ENCODE measurements around the gene RASGRP1. TPM values are rescaled to one million over a fixed set of nuclear protein-coding genes. Genes with fewer than 3 reads are reported as not detected.

The RASGRP1 gene
- total and polyA plus RNA-seq, 7 donors: 0.33 to 3.6 (median 0.71) TPM; not detected in 2

GRCh38 chr15:38481761-38482160 is 82.9 kb downstream of the RASGRP1 start:
- Histone ChIP-seq H3K27ac (no peak overlapping the region), H3K27me3 (no peaks in the 10 kb centered on the region), H3K4me1 (no peaks in the 10 kb centered on the region), H3K9me3 (no peaks in the 10 kb centered on the region), H3K4me3 (no peak overlapping the region), H3K36me3 (peaks cover 0 to 46% (median 2%) of the 10 kb centered on the region in 4 donors)
- TF ChIP-seq POLR2AphosphoS5 (IDR thresholded peaks at IDR 0.05): no peak
- TF ChIP-seq EP300 (IDR thresholded peaks at IDR 0.05): no peak
- no peak for TF ChIP-seq CTCF (IDR thresholded peaks at IDR 0.05)
- TF ChIP-seq POLR2A (IDR thresholded peaks at IDR 0.05): no peak
- no peak for DNase-seq
- intact Hi-C loops (cut with DNase I): no loop called here
- 57 to 80% methylated on average over 3 of the region's 3 CpGs for WGBS, 2 donors

DNA sequence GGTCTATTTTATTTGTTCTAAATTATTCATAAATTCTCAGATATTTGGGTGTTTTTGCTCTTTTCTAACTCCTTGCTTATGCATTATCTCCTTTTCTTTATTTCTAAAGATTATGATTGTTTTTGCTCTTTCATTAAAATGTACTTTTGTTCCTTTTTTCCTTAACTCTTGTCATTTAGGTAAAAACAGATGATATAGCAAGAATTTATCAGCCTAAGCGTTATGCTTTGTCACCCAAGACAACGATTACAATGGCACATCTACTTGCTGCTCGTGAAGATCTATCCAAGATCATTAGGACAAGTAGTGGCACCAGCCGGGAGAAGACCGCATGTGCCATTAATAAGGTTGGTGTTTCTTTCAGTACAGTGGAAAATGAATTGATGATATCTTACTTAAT is 83.5 kb downstream of the RASGRP1 start:
- Histone ChIP-seq H3K4me1 (no peaks in the 10 kb centered on the region), H3K36me3 (peaks cover 0 to 52% (median 2%) of the 10 kb centered on the region in 4 donors), H3K9me3 (no peaks in the 10 kb centered on the region), H3K4me3 (no peak overlapping the region), H3K27me3 (no peaks in the 10 kb centered on the region), H3K27ac (no peak overlapping the region)
- WGBS, 2 donors: 93 to 96% methylated on average over 5 of the region's 5 CpGs
- intact Hi-C loops (cut with DNase I): no loop called here
- TF ChIP-seq POLR2A (IDR thresholded peaks at IDR 0.05): no peak
- no peak for TF ChIP-seq CTCF (IDR thresholded peaks at IDR 0.05)
- no peak for TF ChIP-seq POLR2AphosphoS5 (IDR thresholded peaks at IDR 0.05)
- no peak for TF ChIP-seq EP300 (IDR thresholded peaks at IDR 0.05)
- DNase-seq: no peak

DNA sequence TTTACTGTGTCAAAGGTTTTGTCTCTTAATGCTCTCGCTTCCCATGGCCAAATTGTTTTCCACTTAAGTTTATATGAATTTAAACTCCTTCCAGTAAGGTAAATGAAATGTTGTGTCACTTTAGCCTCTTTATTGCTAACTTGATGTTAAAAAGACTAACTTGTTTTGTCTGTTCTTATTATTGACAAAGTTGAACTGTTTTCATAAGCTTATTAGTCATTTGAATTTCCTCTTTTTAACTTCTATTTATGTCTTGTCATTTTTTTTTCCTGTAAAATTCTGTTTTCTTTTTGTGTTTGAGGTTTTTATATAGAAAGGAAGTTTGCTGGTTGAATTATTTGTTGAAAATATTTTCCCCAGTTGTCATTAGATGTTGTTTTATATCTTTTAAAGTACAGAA is 84.9 kb downstream of the RASGRP1 start:
- WGBS, 2 donors: 90 to 96% methylated on average over 1 of the region's 1 CpG
- TF ChIP-seq EP300 (IDR thresholded peaks at IDR 0.05) (no peak), POLR2AphosphoS5 (IDR thresholded peaks at IDR 0.05) (no peak), POLR2A (IDR thresholded peaks at IDR 0.05) (no peak), CTCF (IDR thresholded peaks at IDR 0.05) (no peak)
- no peak overlapping the region for H3K4me3 ChIP-seq
- no peaks in the 10 kb centered on the region for H3K9me3 ChIP-seq
- H3K27me3 ChIP-seq: no peaks in the 10 kb centered on the region
- H3K27ac ChIP-seq: no peak overlapping the region
- DNase-seq: no peak
- peaks cover 4 to 58% (median 7%) of the 10 kb centered on the region in 4 donors for H3K36me3 ChIP-seq
- no peaks in the 10 kb centered on the region for H3K4me1 ChIP-seq
- intact Hi-C loops (cut with DNase I): no loop called here

GRCh38 chr15:38479266-38479665 is 85.3 kb downstream of the RASGRP1 start:
- H3K9me3 ChIP-seq: no peaks in the 10 kb centered on the region
- H3K36me3 ChIP-seq: peaks cover 4 to 63% (median 9%) of the 10 kb centered on the region in 4 donors
- intact Hi-C loops (cut with DNase I): no loop called here
- H3K4me1 ChIP-seq: no peaks in the 10 kb centered on the region
- no peak for DNase-seq
- TF ChIP-seq POLR2A (IDR thresholded peaks at IDR 0.05) (no peak), POLR2AphosphoS5 (IDR thresholded peaks at IDR 0.05) (no peak), CTCF (IDR thresholded peaks at IDR 0.05) (no peak), EP300 (IDR thresholded peaks at IDR 0.05) (no peak)
- no peak overlapping the region for H3K27ac ChIP-seq
- H3K4me3 ChIP-seq: no peak overlapping the region
- no peaks in the 10 kb centered on the region for H3K27me3 ChIP-seq

DNA sequence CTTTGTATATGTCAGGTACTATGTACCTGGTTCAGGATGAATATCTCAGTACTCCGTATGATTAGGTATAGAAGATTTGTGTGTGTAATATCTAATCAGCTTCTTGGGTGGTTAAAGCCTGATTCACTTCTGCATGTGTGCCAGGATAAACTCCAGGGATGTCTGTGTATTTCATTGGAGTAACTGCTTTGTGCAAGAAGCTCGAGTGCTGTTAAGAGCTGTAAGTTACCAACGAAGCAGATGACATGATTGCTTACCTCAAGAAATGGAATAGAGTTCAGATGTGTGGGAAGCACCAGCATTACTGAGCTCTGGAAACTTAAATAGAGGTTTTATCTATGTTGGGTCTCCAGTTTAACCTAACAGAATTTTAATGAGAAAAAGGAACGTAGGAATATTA is 87.0 kb downstream of the RASGRP1 start:
- TF ChIP-seq CTCF (IDR thresholded peaks at IDR 0.05): no peak
- no peak for TF ChIP-seq POLR2AphosphoS5 (IDR thresholded peaks at IDR 0.05)
- TF ChIP-seq POLR2A (IDR thresholded peaks at IDR 0.05): no peak
- no peak for TF ChIP-seq EP300 (IDR thresholded peaks at IDR 0.05)
- WGBS, 2 donors: 86 to 88% methylated on average over 4 of the region's 4 CpGs
- H3K27me3 ChIP-seq: no peaks in the 10 kb centered on the region
- H3K4me1 ChIP-seq: no peaks in the 10 kb centered on the region
- H3K27ac ChIP-seq: no peak overlapping the region
- no peak for DNase-seq
- peaks cover 4 to 72% (median 9%) of the 10 kb centered on the region in 4 donors for H3K36me3 ChIP-seq
- intact Hi-C loops (cut with DNase I): no loop called here
- H3K4me3 ChIP-seq: no peak overlapping the region
- H3K9me3 ChIP-seq: no peaks in the 10 kb centered on the region
